CD14-positive monocyte (primary cell): ENCODE measurements around the gene B3GNT4. TPM values are rescaled to one million over a fixed set of nuclear protein-coding genes. Genes with fewer than 3 reads are reported as not detected.

Experiments
- DNase-seq, 3 donors: peaks; one replicate each; pipeline ENCODE4 v3.0.0-alpha.2; 2011 to 2022
- H2AFZ ChIP-seq: 2 replicates; pipeline ENCODE4 v1.6.0; 2012; ENCODE audit warnings: mild to moderate bottlenecking, low read depth, low read length, inconsistent platforms; ENCODE audit not compliant: insufficient read depth, poor library complexity, severe bottlenecking
- H3K27ac ChIP-seq, 2 donors: 1 replicate in 1 of 2; 2 replicates in 1 of 2; pipeline ENCODE4 v1.5.1; 2012 to 2013; ENCODE audit warnings: low read length in 2 of 2, control low read depth in 1 of 2, inconsistent platforms in 1 of 2, low read depth in 1 of 2, mild to moderate bottlenecking in 1 of 2
- H3K27me3 ChIP-seq, 2 donors: one replicate each; pipeline versions ENCODE4 v1.6.0 to v1.6.1; 2011 to 2013; ENCODE audit warnings: low read length in 2 of 2; ENCODE audit not compliant: control insufficient read depth in 2 of 2, insufficient read depth in 2 of 2
- H3K36me3 ChIP-seq, 2 donors: replicated peaks in 1 of 2; 1 replicate in 1 of 2; 2 replicates in 1 of 2; pipeline versions ENCODE4 v1.5.1 to v1.6.1; 2012 to 2013; ENCODE audit warnings: low read length in 2 of 2, control low read depth in 1 of 2, inconsistent platforms in 1 of 2, mild to moderate bottlenecking in 1 of 2; ENCODE audit not compliant: insufficient read depth in 2 of 2, control insufficient read depth in 1 of 2
- H3K4me1 ChIP-seq, 2 donors: 1 replicate in 1 of 2; 2 replicates in 1 of 2; pipeline versions ENCODE4 v1.5.1 to v1.6.1; 2012 to 2013; ENCODE audit warnings: low read length in 2 of 2, control low read depth in 1 of 2, inconsistent platforms in 1 of 2, mild to moderate bottlenecking in 1 of 2, moderate library complexity in 1 of 2; ENCODE audit not compliant: insufficient read depth in 2 of 2, control insufficient read depth in 1 of 2
- H3K4me2 ChIP-seq: replicated peaks from 2 replicates; pipeline ENCODE3; 2012; ENCODE audit warnings: low read length, moderate library complexity, mild to moderate bottlenecking; ENCODE audit not compliant: poor library complexity, severe bottlenecking; ENCODE audit errors: extremely low read depth
- H3K4me3 ChIP-seq, 3 experiments: fragments of 200-600 bp in 1 of 3; sonication (generic) in 1 of 3; replicated peaks in 1 of 3; 1 replicate in 2 of 3; 2 replicates in 1 of 3; pipeline ENCODE4 v1.5.1; 2011 to 2013; ENCODE audit warnings: low read length in 3 of 3, mild to moderate bottlenecking in 3 of 3, control low read depth in 2 of 3, low read depth in 2 of 3, inconsistent platforms in 1 of 3, moderate library complexity in 1 of 3
- H3K79me2 ChIP-seq: 2 replicates; pipeline ENCODE4 v1.6.0; 2012; ENCODE audit warnings: mild to moderate bottlenecking, control low read depth, inconsistent platforms, low read length, moderate library complexity; ENCODE audit not compliant: insufficient read depth
- H3K9ac ChIP-seq: 2 replicates; pipeline ENCODE4 v1.6.0; 2017; ENCODE audit warnings: low read length, mild to moderate bottlenecking; ENCODE audit not compliant: insufficient read depth, poor library complexity, severe bottlenecking
- H3K9me3 ChIP-seq, 2 donors: replicated peaks in 1 of 2; 1 replicate in 1 of 2; 2 replicates in 1 of 2; pipeline versions ENCODE4 v1.5.1 to v1.6.1; 2012 to 2013; ENCODE audit warnings: low read length in 2 of 2, control low read depth in 1 of 2; ENCODE audit not compliant: control insufficient read depth in 1 of 2, insufficient read depth in 1 of 2
- H4K20me1 ChIP-seq: 2 replicates; pipeline ENCODE4 v1.6.0; 2012; ENCODE audit warnings: mild to moderate bottlenecking, low read length, control low read depth, moderate library complexity; ENCODE audit not compliant: insufficient read depth
- H3K27ac Mint-ChIP-seq, 7 donors: one replicate each; pipeline ENCODE4 v1.8.0; 2020; ENCODE audit warnings: mild to moderate bottlenecking in 7 of 7, mixed read lengths in 7 of 7, moderate library complexity in 6 of 7, inconsistent platforms in 2 of 7
- H3K27me3 Mint-ChIP-seq, 3 donors: one replicate each; pipeline ENCODE4 v1.8.0; 2021 to 2022; ENCODE audit warnings: low read depth in 3 of 3, mild to moderate bottlenecking in 3 of 3, mixed read lengths in 3 of 3, moderate library complexity in 3 of 3, inconsistent platforms in 1 of 3
- H3K36me3 Mint-ChIP-seq, 2 donors: one replicate each; pipeline ENCODE4 v1.8.0; 2020; ENCODE audit warnings: mixed read lengths in 2 of 2, inconsistent platforms in 1 of 2, mild to moderate bottlenecking in 1 of 2
- H3K4me1 Mint-ChIP-seq: one replicate; pipeline ENCODE4 v1.8.0; 2020; ENCODE audit warnings: mild to moderate bottlenecking, mixed read lengths
- H3K4me3 Mint-ChIP-seq, 2 donors: one replicate each; pipeline ENCODE4 v1.8.0; 2020; ENCODE audit warnings: mild to moderate bottlenecking in 2 of 2, mixed read lengths in 2 of 2, moderate library complexity in 1 of 2
- H3K9me3 Mint-ChIP-seq, 7 donors: one replicate each; pipeline ENCODE4 v1.8.0; 2020 to 2022; ENCODE audit warnings: mixed read lengths in 7 of 7, mild to moderate bottlenecking in 6 of 7, moderate library complexity in 6 of 7, inconsistent platforms in 2 of 7
- WGBS: methylation state at CpG from one replicate; pipeline ENCODE4 v1.1.5; 2013; ENCODE audit warnings: missing lambda C conversion rate; ENCODE audit not compliant: insufficient coverage; 5-methylcytosine and 5-hydroxymethylcytosine counted together
- intact Hi-C, 2 donors: fragments of 100-400 bp; cut with micrococcal nuclease; formaldehyde crosslinking; loops; one replicate each; pipeline versions ENCODE4 v1.15.0 to v1.15.1; 2023
- polyA plus RNA-seq, 3 donors: library from polyadenylated mRNA; depleted of rRNA in 1 of 3; unstranded in 2 of 3; stranded (reverse) in 1 of 3; fragments of 300-500 nt in 2 of 3; fragments of >200 nt in 1 of 3; fragmentation: Illumina TruSeq in 2 of 3; gene quantifications; 1 replicate in 2 of 3; 2 replicates in 1 of 3; pipeline ENCODE4 v1.2.3, GENCODE V29; 2012 to 2021
- TF ChIP-seq, protein P1 (sequence below): fragments of 200-600 bp; IDR thresholded peaks from one replicate; pipeline ENCODE4 v1.8.0; 2022; ENCODE audit warnings: antibody characterized with exemption, mild to moderate bottlenecking

B3GNT4 gene
- polyA plus RNA-seq, 3 donors: not detected

GRCh38 chr12:122171399-122171798, 32.1 kb upstream of the B3GNT4 start:
- H3K4me3 ChIP-seq: no peak overlapping the region
- H2AFZ ChIP-seq: no peak overlapping the region
- H3K27me3 ChIP-seq: no peaks in the 10 kb centered on the region
- no peaks in the 10 kb centered on the region for H3K4me1 ChIP-seq
- H3K27ac ChIP-seq: no peak overlapping the region
- H3K9ac ChIP-seq: no peak overlapping the region
- H4K20me1 ChIP-seq: no peaks in the 10 kb centered on the region
- H3K36me3 ChIP-seq: no peaks in the 10 kb centered on the region
- TF ChIP-seq, protein P1, sequence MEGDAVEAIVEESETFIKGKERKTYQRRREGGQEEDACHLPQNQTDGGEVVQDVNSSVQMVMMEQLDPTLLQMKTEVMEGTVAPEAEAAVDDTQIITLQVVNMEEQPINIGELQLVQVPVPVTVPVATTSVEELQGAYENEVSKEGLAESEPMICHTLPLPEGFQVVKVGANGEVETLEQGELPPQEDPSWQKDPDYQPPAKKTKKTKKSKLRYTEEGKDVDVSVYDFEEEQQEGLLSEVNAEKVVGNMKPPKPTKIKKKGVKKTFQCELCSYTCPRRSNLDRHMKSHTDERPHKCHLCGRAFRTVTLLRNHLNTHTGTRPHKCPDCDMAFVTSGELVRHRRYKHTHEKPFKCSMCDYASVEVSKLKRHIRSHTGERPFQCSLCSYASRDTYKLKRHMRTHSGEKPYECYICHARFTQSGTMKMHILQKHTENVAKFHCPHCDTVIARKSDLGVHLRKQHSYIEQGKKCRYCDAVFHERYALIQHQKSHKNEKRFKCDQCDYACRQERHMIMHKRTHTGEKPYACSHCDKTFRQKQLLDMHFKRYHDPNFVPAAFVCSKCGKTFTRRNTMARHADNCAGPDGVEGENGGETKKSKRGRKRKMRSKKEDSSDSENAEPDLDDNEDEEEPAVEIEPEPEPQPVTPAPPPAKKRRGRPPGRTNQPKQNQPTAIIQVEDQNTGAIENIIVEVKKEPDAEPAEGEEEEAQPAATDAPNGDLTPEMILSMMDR: no peak
- Mint-ChIP-seq H3K36me3 (no peaks in the 10 kb centered on the region), H3K4me1 (no peaks in the 10 kb centered on the region), H3K27me3 (peaks cover 5 to 10% (median 8%) of the 10 kb centered on the region in 3 donors), H3K4me3 (no peak overlapping the region), H3K27ac (no peak overlapping the region), H3K9me3 (no peaks in the 10 kb centered on the region)
- DNase-seq: no peak
- no peak overlapping the region for H3K4me2 ChIP-seq
- no peaks in the 10 kb centered on the region for H3K9me3 ChIP-seq
- WGBS: no CpG with 5 or more reads among the region's 5 CpGs
- intact Hi-C loops: no loop called here
- no peaks in the 10 kb centered on the region for H3K79me2 ChIP-seq

- 91% methylated on average over 4 of the region's 17 CpGs for WGBS
- no peak overlapping the region for H3K4me2 ChIP-seq
- H3K27ac ChIP-seq: no peak overlapping the region
- TF ChIP-seq, protein P1: no peak
- H3K27me3 ChIP-seq: no peaks in the 10 kb centered on the region
- no peaks in the 10 kb centered on the region for H3K4me1 ChIP-seq
- no peak overlapping the region for H3K4me3 ChIP-seq
- H3K27me3 Mint-ChIP-seq: peaks cover 8 to 15% (median 8%) of the 10 kb centered on the region in 3 donors
- H4K20me1 ChIP-seq: no peaks in the 10 kb centered on the region
- H3K36me3 Mint-ChIP-seq: no peaks in the 10 kb centered on the region
- H2AFZ ChIP-seq: no peak overlapping the region
- no peak overlapping the region for H3K27ac Mint-ChIP-seq
- no peak overlapping the region for H3K4me3 Mint-ChIP-seq
- intact Hi-C loops: no loop called here
- no peaks in the 10 kb centered on the region for H3K36me3 ChIP-seq
- H3K9me3 ChIP-seq: no peaks in the 10 kb centered on the region
- H3K79me2 ChIP-seq: no peaks in the 10 kb centered on the region
- no peak for DNase-seq
- H3K9me3 Mint-ChIP-seq: no peaks in the 10 kb centered on the region
- no peaks in the 10 kb centered on the region for H3K4me1 Mint-ChIP-seq
- H3K9ac ChIP-seq: no peak overlapping the region
Measured at GRCh38 chr12:122172262-122172939, 31.1 kb upstream of the B3GNT4 start.
